ENCODE data around the gene SCGB1A1. TPM values are rescaled to one million over a fixed set of nuclear protein-coding genes. Genes with fewer than 3 reads are reported as not detected.

The SCGB1A1 gene
- total RNA-seq, 2 experiments from 2014 or later: not detected

GRCh38 chr11:62472063-62472884 lies 53.4 kb downstream of the SCGB1A1 start:
- Mint-ChIP-seq H3K27me3 (no peaks in the 10 kb centered on the region), H3K27ac (no peak overlapping the region), H3K4me1 (peaks cover 7% of the 10 kb centered on the region), H3K36me3 (no peaks in the 10 kb centered on the region), H3K4me3 (no peak overlapping the region), H3K9me3 (no peaks in the 10 kb centered on the region)
- DNase-seq (no peak), ATAC-seq (ENCODE audit: low read depth) (no peak)
- POLR2A ChIA-PET: no interaction called here

Other genes starting within 250 kb of the SCGB1A1 start
- gene SCGB1D1, start 228.8 kb upstream of the SCGB1A1 start, total RNA-seq: not detected
- gene SCGB2A1, start 210.4 kb upstream of the SCGB1A1 start, total RNA-seq: not detected
- not detected for gene SCGB1D2, start 176.8 kb upstream of the SCGB1A1 start, total RNA-seq
- gene SCGB2A2, start 148.9 kb upstream of the SCGB1A1 start, total RNA-seq: not detected
- not detected for gene SCGB1D4, start 120.0 kb upstream of the SCGB1A1 start, total RNA-seq
- 10 to 100 TPM; 11.3 to 12.2 TPM for gene ASRGL1, start 81.6 kb upstream of the SCGB1A1 start, total RNA-seq
- 100 to 1,000 TPM; 278 to 344 TPM for gene AHNAK, start 127.8 kb downstream of the SCGB1A1 start, total RNA-seq
- 1,000 to 10,000 TPM; 1,132 to 1,152 TPM for gene EEF1G, start 154.9 kb downstream of the SCGB1A1 start, total RNA-seq
- 10 to 100 TPM; 27.2 to 38.2 TPM for gene TUT1, start 172.5 kb downstream of the SCGB1A1 start, total RNA-seq
- gene MTA2, start 182.8 kb downstream of the SCGB1A1 start, total RNA-seq: 100 to 1,000 TPM; 231 to 233 TPM
- gene EML3, start 193.7 kb downstream of the SCGB1A1 start, total RNA-seq: 100 to 1,000 TPM; 183 to 185 TPM
- gene ROM1, start 194.2 kb downstream of the SCGB1A1 start, total RNA-seq: 1 to 10 TPM; 1.4 to 2.4 TPM
- 10 to 100 TPM; 76.1 to 87.0 TPM for gene B3GAT3, start 203.0 kb downstream of the SCGB1A1 start, total RNA-seq
- gene GANAB, start 227.6 kb downstream of the SCGB1A1 start, total RNA-seq: 100 to 1,000 TPM; 291 to 300 TPM
- 10 to 100 TPM; 30.1 to 30.2 TPM for gene INTS5, start 234.3 kb downstream of the SCGB1A1 start, total RNA-seq
- gene C11orf98, start 246.2 kb downstream of the SCGB1A1 start, total RNA-seq: 100 to 1,000 TPM in 1 of 2 experiments, 10 to 100 TPM in 1; 99.9 to 104 TPM
- gene CSKMT, start 246.3 kb downstream of the SCGB1A1 start, total RNA-seq: 10 to 100 TPM; 23.3 to 27.3 TPM